WTC11 (cell line): ENCODE results near the gene PSMA3. TPM values are rescaled to one million over a fixed set of nuclear protein-coding genes. Genes with fewer than 3 reads are reported as not detected.
A peak's percentile ranks its signal among the peaks of the same experiment; 100 is the strongest.

ENCODE experiments used
- ATAC-seq: fragments of 200-7000 bp; cut with Tn5 transposase; 2 replicates; pipeline ENCODE4 v1.10.0; 2021; ENCODE audit warnings: mild to moderate bottlenecking, moderate library complexity
- CTCF ChIA-PET: fragments of 300-600 bp; sonication (Branson Sonifier 250); formaldehyde crosslinking; loops from one replicate; lab custom pipeline; 2021; ENCODE audit warnings: antibody characterized with exemption; lab: Charles Lee
- POLR2A ChIA-PET: fragments of 350-600 bp; sonication (Branson Sonifier 250); formaldehyde crosslinking; loops from one replicate; lab custom pipeline; 2021; ENCODE audit warnings: antibody characterized with exemption; lab: Charles Lee
- DNase-seq: peaks from one replicate; pipeline ENCODE4 v3.0.0; 2021; ENCODE audit warnings: low spot score
- H3K27ac Mint-ChIP-seq: 2 replicates; pipeline ENCODE4 v1.8.0; 2021; ENCODE audit warnings: mixed read lengths
- H3K27me3 Mint-ChIP-seq: 2 replicates; pipeline ENCODE4 v1.8.0; 2021; ENCODE audit warnings: low read depth, mild to moderate bottlenecking, moderate library complexity, mixed read lengths
- H3K36me3 Mint-ChIP-seq: 2 replicates; pipeline ENCODE4 v1.8.0; 2021; ENCODE audit warnings: mixed read lengths
- H3K4me1 Mint-ChIP-seq: 2 replicates; pipeline ENCODE4 v1.8.0; 2022; ENCODE audit warnings: mixed read lengths
- H3K4me3 Mint-ChIP-seq: 2 replicates; pipeline ENCODE4 v1.8.0; 2021; ENCODE audit warnings: mild to moderate bottlenecking, moderate library complexity, mixed read lengths
- H3K9me3 Mint-ChIP-seq: 2 replicates; pipeline ENCODE4 v1.8.0; 2021; ENCODE audit warnings: mixed read lengths
- ETV6 ChIP-seq: sonication (generic); formaldehyde crosslinking; IDR thresholded peaks from 2 replicates; pipeline ENCODE4 v1.8.1; 2022; ENCODE audit warnings: mild to moderate bottlenecking, missing genetic modification reagents
- FOXJ3 ChIP-seq: sonication (generic); formaldehyde crosslinking; IDR thresholded peaks from 2 replicates; pipeline ENCODE4 v1.9.0; 2021; ENCODE audit warnings: missing genetic modification reagents, mild to moderate bottlenecking, borderline replicate concordance
- FOXK1 ChIP-seq: sonication (generic); formaldehyde crosslinking; IDR thresholded peaks from 2 replicates; pipeline ENCODE4 v1.8.0; 2022; ENCODE audit warnings: mild to moderate bottlenecking, moderate library complexity, missing genetic modification reagents
- FOXP1 ChIP-seq: sonication (generic); formaldehyde crosslinking; IDR thresholded peaks from 2 replicates; pipeline ENCODE4 v1.8.0; 2022; ENCODE audit warnings: missing genetic modification reagents, mild to moderate bottlenecking, moderate library complexity, borderline replicate concordance
- MXD4 ChIP-seq: fragments of 250-450 bp; sonication (Bioruptor Pico); IDR thresholded peaks from 2 replicates; pipeline ENCODE4 v1.8.0; 2021; ENCODE audit warnings: mild to moderate bottlenecking, moderate library complexity, borderline replicate concordance
- NFATC4 ChIP-seq: fragments of 250-450 bp; sonication (Bioruptor Pico); IDR thresholded peaks from 2 replicates; pipeline ENCODE4 v1.9.0; 2021; ENCODE audit warnings: mild to moderate bottlenecking
- NR1H2 ChIP-seq: sonication (generic); formaldehyde crosslinking; IDR thresholded peaks from 2 replicates; pipeline ENCODE4 v1.9.0; 2021; ENCODE audit warnings: mild to moderate bottlenecking, moderate library complexity, missing genetic modification reagents
- OVOL2 ChIP-seq: fragments of 250-450 bp; sonication (Bioruptor Pico); IDR thresholded peaks from 2 replicates; pipeline ENCODE4 v1.9.0; 2021; ENCODE audit warnings: mild to moderate bottlenecking, borderline replicate concordance
- ZNF121 ChIP-seq: sonication (generic); formaldehyde crosslinking; IDR thresholded peaks from 2 replicates; pipeline ENCODE4 v1.8.0; 2023; ENCODE audit warnings: missing genetic modification reagents
- ZNF416 ChIP-seq: fragments of 250-450 bp; sonication (Bioruptor Pico); IDR thresholded peaks from 2 replicates; pipeline ENCODE4 v1.9.0; 2021; ENCODE audit warnings: mild to moderate bottlenecking, inconsistent platforms
- total RNA-seq: library from RNA; stranded (reverse); gene quantifications from 3 replicates; pipeline ENCODE4 v1.2.3, GENCODE V29; 2021
- TF ChIP-seq, protein P1 (sequence below): sonication (generic); formaldehyde crosslinking; IDR thresholded peaks from 2 replicates; pipeline ENCODE4 v1.8.1; 2022; ENCODE audit warnings: mild to moderate bottlenecking, missing genetic modification reagents, moderate library complexity, borderline replicate concordance
- TF ChIP-seq, protein P2 (sequence below): sonication (generic); formaldehyde crosslinking; IDR thresholded peaks from 2 replicates; pipeline ENCODE4 v1.8.1; 2023; ENCODE audit warnings: mild to moderate bottlenecking, missing genetic modification reagents, moderate library complexity
- TF ChIP-seq, protein P3 (sequence below): sonication (generic); formaldehyde crosslinking; IDR thresholded peaks from 2 replicates; pipeline ENCODE4 v1.8.0; 2022; ENCODE audit warnings: mild to moderate bottlenecking, missing genetic modification reagents
- TF ChIP-seq, protein P4 (sequence below): sonication (generic); formaldehyde crosslinking; IDR thresholded peaks from 2 replicates; pipeline ENCODE4 v1.8.0; 2022; ENCODE audit warnings: mild to moderate bottlenecking, missing genetic modification reagents
- TF ChIP-seq, protein P5 (sequence below): sonication (generic); formaldehyde crosslinking; IDR thresholded peaks from 2 replicates; pipeline ENCODE4 v1.8.1; 2022; ENCODE audit warnings: low read depth, missing genetic modification reagents, borderline replicate concordance
- TF ChIP-seq, protein P6 (sequence below): sonication (generic); formaldehyde crosslinking; IDR thresholded peaks from 2 replicates; pipeline ENCODE4 v1.8.0; 2023; ENCODE audit warnings: missing genetic modification reagents, mild to moderate bottlenecking, borderline replicate concordance
- TF ChIP-seq, protein P7 (sequence below): sonication (generic); formaldehyde crosslinking; IDR thresholded peaks from 2 replicates; pipeline ENCODE4 v1.8.0; 2022; ENCODE audit warnings: mild to moderate bottlenecking, missing genetic modification reagents
- TF ChIP-seq, protein P8 (sequence below): fragments of 250-450 bp; sonication (Bioruptor Pico); IDR thresholded peaks from 2 replicates; pipeline ENCODE4 v1.9.0; 2021; ENCODE audit warnings: moderate library complexity, mild to moderate bottlenecking, inconsistent platforms, borderline replicate concordance
- TF ChIP-seq, protein P9 (sequence below): fragments of 250-450 bp; sonication (Bioruptor Pico); IDR thresholded peaks from 2 replicates; pipeline ENCODE4 v2.1.2; 2022; ENCODE audit warnings: mild to moderate bottlenecking, moderate library complexity

Gene PSMA3
- total RNA-seq, 1 experiment from 2014 or later: 286 TPM

DNA sequence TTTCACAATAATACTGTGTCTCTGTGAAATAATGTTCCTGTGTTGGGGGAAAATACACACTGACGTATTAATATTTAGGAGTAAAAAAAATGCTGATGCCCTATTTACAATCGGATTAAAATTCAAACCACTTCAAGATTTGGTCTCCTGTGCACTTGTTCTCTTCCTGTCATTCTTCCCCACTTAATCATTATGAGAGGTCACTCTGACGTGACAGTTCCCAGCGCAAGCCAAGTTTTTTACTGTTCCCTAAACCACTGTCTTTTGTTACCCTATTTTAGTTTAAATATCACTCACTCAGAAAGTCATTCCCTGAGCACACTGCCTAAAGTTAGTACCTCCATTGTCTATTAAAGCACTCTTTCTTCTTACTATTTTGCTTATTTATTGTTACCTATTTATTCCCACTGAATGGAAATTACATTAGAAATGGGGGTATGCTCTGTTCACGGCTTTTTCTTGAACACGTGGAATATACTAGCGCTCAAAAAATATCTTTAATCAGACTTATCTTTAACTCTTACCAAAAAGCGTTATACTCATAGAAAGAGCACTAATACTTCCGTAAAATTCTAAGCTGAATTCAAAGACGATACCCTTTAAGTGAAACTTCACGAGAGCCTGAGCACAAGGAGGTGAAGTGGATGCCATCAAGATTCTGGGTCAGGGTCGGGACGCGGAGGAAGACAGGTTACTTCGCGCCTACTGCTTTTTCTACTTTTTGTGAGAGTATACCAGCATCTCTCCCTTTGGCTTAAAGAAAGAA, 670 bp upstream of the PSMA3 start:
- no peaks in the 10 kb centered on the region for H3K9me3 Mint-ChIP-seq
- ChIA-PET POLR2A (interaction anchor here (0.5 to 1.5 kb wide), 4 partner anchors 11 to 88 kb away, joined by 3 to 21 read pairs (median 4); partner anchors contain the start of gene ARID4A), CTCF (interaction anchor here (1.0 to 1.3 kb wide), 3 partner anchors 14 to 151 kb away, joined by 3 to 8 read pairs (median 4); partner anchors contain the start of genes ARID4A and TOMM20L)
- no peak for DNase-seq
- H3K27me3 Mint-ChIP-seq: no peaks in the 10 kb centered on the region
- peaks cover 23% of the 10 kb centered on the region for H3K4me1 Mint-ChIP-seq
- peak overlapping the region; percentile 92 for H3K4me3 Mint-ChIP-seq
- TF ChIP-seq FOXK1 (CRISPR knock-in tag) (no peak), NR1H2 (CRISPR knock-in tag) (no peak), MXD4 (CRISPR knock-in tag) (no peak), NFATC4 (no peak), ZNF121 (no peak), ZNF416 (CRISPR knock-in tag) (no peak), FOXP1 (CRISPR knock-in tag) (no peak), ETV6 (no peak), OVOL2 (CRISPR knock-in tag) (no peak), FOXJ3 (no peak)
- TF ChIP-seq, protein P1, sequence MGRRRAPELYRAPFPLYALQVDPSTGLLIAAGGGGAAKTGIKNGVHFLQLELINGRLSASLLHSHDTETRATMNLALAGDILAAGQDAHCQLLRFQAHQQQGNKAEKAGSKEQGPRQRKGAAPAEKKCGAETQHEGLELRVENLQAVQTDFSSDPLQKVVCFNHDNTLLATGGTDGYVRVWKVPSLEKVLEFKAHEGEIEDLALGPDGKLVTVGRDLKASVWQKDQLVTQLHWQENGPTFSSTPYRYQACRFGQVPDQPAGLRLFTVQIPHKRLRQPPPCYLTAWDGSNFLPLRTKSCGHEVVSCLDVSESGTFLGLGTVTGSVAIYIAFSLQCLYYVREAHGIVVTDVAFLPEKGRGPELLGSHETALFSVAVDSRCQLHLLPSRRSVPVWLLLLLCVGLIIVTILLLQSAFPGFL (CRISPR knock-in tag): no peak
- TF ChIP-seq, protein P2, sequence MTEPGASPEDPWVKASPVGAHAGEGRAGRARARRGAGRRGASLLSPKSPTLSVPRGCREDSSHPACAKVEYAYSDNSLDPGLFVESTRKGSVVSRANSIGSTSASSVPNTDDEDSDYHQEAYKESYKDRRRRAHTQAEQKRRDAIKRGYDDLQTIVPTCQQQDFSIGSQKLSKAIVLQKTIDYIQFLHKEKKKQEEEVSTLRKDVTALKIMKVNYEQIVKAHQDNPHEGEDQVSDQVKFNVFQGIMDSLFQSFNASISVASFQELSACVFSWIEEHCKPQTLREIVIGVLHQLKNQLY (CRISPR knock-in tag): no peak
- TF ChIP-seq, protein P3, sequence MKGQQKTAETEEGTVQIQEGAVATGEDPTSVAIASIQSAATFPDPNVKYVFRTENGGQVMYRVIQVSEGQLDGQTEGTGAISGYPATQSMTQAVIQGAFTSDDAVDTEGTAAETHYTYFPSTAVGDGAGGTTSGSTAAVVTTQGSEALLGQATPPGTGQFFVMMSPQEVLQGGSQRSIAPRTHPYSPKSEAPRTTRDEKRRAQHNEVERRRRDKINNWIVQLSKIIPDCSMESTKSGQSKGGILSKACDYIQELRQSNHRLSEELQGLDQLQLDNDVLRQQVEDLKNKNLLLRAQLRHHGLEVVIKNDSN (CRISPR knock-in tag): no peak
- TF ChIP-seq, protein P4, sequence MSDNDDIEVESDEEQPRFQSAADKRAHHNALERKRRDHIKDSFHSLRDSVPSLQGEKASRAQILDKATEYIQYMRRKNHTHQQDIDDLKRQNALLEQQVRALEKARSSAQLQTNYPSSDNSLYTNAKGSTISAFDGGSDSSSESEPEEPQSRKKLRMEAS: no peak
- TF ChIP-seq, protein P5, sequence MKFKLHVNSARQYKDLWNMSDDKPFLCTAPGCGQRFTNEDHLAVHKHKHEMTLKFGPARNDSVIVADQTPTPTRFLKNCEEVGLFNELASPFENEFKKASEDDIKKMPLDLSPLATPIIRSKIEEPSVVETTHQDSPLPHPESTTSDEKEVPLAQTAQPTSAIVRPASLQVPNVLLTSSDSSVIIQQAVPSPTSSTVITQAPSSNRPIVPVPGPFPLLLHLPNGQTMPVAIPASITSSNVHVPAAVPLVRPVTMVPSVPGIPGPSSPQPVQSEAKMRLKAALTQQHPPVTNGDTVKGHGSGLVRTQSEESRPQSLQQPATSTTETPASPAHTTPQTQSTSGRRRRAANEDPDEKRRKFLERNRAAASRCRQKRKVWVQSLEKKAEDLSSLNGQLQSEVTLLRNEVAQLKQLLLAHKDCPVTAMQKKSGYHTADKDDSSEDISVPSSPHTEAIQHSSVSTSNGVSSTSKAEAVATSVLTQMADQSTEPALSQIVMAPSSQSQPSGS (CRISPR knock-in tag): no peak
- TF ChIP-seq, protein P6, sequence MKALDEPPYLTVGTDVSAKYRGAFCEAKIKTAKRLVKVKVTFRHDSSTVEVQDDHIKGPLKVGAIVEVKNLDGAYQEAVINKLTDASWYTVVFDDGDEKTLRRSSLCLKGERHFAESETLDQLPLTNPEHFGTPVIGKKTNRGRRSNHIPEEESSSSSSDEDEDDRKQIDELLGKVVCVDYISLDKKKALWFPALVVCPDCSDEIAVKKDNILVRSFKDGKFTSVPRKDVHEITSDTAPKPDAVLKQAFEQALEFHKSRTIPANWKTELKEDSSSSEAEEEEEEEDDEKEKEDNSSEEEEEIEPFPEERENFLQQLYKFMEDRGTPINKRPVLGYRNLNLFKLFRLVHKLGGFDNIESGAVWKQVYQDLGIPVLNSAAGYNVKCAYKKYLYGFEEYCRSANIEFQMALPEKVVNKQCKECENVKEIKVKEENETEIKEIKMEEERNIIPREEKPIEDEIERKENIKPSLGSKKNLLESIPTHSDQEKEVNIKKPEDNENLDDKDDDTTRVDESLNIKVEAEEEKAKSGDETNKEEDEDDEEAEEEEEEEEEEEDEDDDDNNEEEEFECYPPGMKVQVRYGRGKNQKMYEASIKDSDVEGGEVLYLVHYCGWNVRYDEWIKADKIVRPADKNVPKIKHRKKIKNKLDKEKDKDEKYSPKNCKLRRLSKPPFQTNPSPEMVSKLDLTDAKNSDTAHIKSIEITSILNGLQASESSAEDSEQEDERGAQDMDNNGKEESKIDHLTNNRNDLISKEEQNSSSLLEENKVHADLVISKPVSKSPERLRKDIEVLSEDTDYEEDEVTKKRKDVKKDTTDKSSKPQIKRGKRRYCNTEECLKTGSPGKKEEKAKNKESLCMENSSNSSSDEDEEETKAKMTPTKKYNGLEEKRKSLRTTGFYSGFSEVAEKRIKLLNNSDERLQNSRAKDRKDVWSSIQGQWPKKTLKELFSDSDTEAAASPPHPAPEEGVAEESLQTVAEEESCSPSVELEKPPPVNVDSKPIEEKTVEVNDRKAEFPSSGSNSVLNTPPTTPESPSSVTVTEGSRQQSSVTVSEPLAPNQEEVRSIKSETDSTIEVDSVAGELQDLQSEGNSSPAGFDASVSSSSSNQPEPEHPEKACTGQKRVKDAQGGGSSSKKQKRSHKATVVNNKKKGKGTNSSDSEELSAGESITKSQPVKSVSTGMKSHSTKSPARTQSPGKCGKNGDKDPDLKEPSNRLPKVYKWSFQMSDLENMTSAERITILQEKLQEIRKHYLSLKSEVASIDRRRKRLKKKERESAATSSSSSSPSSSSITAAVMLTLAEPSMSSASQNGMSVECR (CRISPR knock-in tag): no peak
- TF ChIP-seq, protein P7, sequence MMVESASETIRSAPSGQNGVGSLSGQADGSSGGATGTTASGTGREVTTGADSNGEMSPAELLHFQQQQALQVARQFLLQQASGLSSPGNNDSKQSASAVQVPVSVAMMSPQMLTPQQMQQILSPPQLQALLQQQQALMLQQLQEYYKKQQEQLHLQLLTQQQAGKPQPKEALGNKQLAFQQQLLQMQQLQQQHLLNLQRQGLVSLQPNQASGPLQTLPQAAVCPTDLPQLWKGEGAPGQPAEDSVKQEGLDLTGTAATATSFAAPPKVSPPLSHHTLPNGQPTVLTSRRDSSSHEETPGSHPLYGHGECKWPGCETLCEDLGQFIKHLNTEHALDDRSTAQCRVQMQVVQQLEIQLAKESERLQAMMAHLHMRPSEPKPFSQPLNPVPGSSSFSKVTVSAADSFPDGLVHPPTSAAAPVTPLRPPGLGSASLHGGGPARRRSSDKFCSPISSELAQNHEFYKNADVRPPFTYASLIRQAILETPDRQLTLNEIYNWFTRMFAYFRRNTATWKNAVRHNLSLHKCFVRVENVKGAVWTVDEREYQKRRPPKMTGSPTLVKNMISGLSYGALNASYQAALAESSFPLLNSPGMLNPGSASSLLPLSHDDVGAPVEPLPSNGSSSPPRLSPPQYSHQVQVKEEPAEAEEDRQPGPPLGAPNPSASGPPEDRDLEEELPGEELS (CRISPR knock-in tag): no peak
- TF ChIP-seq, protein P8, sequence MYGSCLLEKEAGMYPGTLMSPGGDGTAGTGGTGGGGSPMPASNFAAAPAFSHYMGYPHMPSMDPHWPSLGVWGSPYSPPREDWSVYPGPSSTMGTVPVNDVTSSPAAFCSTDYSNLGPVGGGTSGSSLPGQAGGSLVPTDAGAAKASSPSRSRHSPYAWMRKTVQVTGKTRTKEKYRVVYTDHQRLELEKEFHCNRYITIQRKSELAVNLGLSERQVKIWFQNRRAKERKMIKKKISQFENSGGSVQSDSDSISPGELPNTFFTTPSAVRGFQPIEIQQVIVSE (CRISPR knock-in tag): no peak
- TF ChIP-seq, protein P9, sequence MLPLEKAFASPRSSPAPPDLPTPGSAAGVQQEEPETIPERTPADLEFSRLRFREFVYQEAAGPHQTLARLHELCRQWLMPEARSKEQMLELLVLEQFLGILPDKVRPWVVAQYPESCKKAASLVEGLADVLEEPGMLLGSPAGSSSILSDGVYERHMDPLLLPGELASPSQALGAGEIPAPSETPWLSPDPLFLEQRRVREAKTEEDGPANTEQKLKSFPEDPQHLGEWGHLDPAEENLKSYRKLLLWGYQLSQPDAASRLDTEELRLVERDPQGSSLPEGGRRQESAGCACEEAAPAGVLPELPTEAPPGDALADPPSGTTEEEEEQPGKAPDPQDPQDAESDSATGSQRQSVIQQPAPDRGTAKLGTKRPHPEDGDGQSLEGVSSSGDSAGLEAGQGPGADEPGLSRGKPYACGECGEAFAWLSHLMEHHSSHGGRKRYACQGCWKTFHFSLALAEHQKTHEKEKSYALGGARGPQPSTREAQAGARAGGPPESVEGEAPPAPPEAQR (CRISPR knock-in tag): no peak
- peak; percentile 15 for ATAC-seq
- peaks cover 11% of the 10 kb centered on the region for H3K36me3 Mint-ChIP-seq
- peak overlapping the region; percentile 28 for H3K27ac Mint-ChIP-seq
